HepG2 (cell line): ENCODE data around the gene OOSP1. TPM values are rescaled to one million over a fixed set of nuclear protein-coding genes. Genes with fewer than 3 reads are reported as not detected.
"Not testable (repeated sequence)": the region's sequence is repeated elsewhere in the genome, so short reads cannot be mapped to it uniquely, and the experiment has no call there.

Experiments used
- ATAC-seq: fragments of 200-7000 bp; cut with Tn5 transposase; 3 replicates; pipeline ENCODE4 v1.9.1; 2020; ENCODE audit warnings: mild to moderate bottlenecking, moderate library complexity
- BruUV-seq: library from RNA; stranded (reverse); fragments of 400-500 nt; replicated peaks from 2 replicates; lab custom pipeline; 2021; lab: Mats Ljungman, UMichigan
- CTCF ChIA-PET: fragments of 300-600 bp; formaldehyde crosslinking; extraction: SDS; loops from one replicate; lab custom pipeline; 2021; ENCODE audit warnings: low total read pairs, inconsistent platforms, low intra/inter-chr PET ratio; lab: Yijun Ruan, JAX
- POLR2A ChIA-PET: fragments of 350-600 bp; sonication (Branson Sonifier 250); formaldehyde crosslinking; loops from one replicate; lab custom pipeline; 2020; ENCODE audit warnings: antibody characterized with exemption, inconsistent platforms; lab: Yijun Ruan, JAX
- DNase-seq: peaks from one replicate; pipeline ENCODE4 v3.0.0-alpha.2; 2015; ENCODE audit warnings: low spot score
- FAIRE-seq: peaks from 3 replicates; lab custom pipeline; 2011; peaks lifted over from hg19 to GRCh38; lab: Jason Lieb, UNC
- H2AFZ ChIP-seq: one replicate; pipeline ENCODE4 v1.6.1; 2011; ENCODE audit warnings: low read length, inconsistent platforms
- H3K27ac ChIP-seq: fragments of 300-600 bp; 3 replicates; pipeline ENCODE4 v1.8.0; 2011; ENCODE audit warnings: mixed run types, mild to moderate bottlenecking, mixed read lengths, low read length, inconsistent platforms; ENCODE audit not compliant: insufficient read depth; ENCODE audit errors: extremely low read length
- H3K27me3 ChIP-seq, 2 experiments: fragments of 200-600 bp in 1 of 2; 2 replicates in 1 of 2; 3 replicates in 1 of 2; pipeline versions ENCODE4 v1.6.0 to v1.8.0; 2011; ENCODE audit warnings: low read length in 2 of 2, mild to moderate bottlenecking in 2 of 2, moderate library complexity in 2 of 2, inconsistent platforms in 1 of 2; ENCODE audit not compliant: insufficient read depth in 2 of 2, control insufficient read depth in 1 of 2
- H3K36me3 ChIP-seq, 2 experiments: fragments of 200-600 bp in 1 of 2; replicated peaks in 1 of 2; 2 replicates in 1 of 2; 3 replicates in 1 of 2; pipeline versions ENCODE4 v1.5.1 to v1.8.0; 2011; ENCODE audit warnings: low read length in 2 of 2, inconsistent platforms in 1 of 2; ENCODE audit not compliant: insufficient read depth in 2 of 2, control insufficient read depth in 1 of 2
- H3K4me1 ChIP-seq: 2 replicates; pipeline ENCODE4 v1.5.1; 2012; ENCODE audit warnings: low read length, inconsistent platforms; ENCODE audit not compliant: insufficient read depth
- H3K4me2 ChIP-seq: 2 replicates; pipeline ENCODE4 v1.6.0; 2011; ENCODE audit warnings: low read depth, low read length, inconsistent platforms
- H3K4me3 ChIP-seq, 3 experiments: fragments of 200-600 bp in 1 of 3; sonication (generic), shearing (Covaris generic) in 1 of 3; replicated peaks in 1 of 3; 2 replicates each; pipeline ENCODE4 v1.5.1; 2011 to 2016; ENCODE audit warnings: low read length in 3 of 3, inconsistent platforms in 2 of 3, low read depth in 2 of 3, mild to moderate bottlenecking in 2 of 3, control low read depth in 1 of 3, mixed read lengths in 1 of 3; ENCODE audit not compliant: insufficient read depth in 1 of 3
- H3K79me2 ChIP-seq: one replicate; pipeline ENCODE4 v1.6.1; 2011; ENCODE audit warnings: low read length, inconsistent platforms; ENCODE audit not compliant: insufficient read depth
- H3K9ac ChIP-seq: 2 replicates; pipeline ENCODE4 v1.6.0; 2011; ENCODE audit warnings: mild to moderate bottlenecking, low read depth, low read length, inconsistent platforms; ENCODE audit not compliant: insufficient read depth
- H3K9me3 ChIP-seq: 2 replicates; pipeline ENCODE4 v1.5.1; 2012; ENCODE audit warnings: mild to moderate bottlenecking, low read length
- H4K20me1 ChIP-seq: 2 replicates; pipeline ENCODE4 v1.6.0; 2011; ENCODE audit warnings: inconsistent platforms, mild to moderate bottlenecking, low read length, moderate library complexity; ENCODE audit not compliant: insufficient read depth
- CREB1 ChIP-seq, 2 experiments: fragments of 450-650 bp in 1 of 2; IDR thresholded peaks; 2 replicates each; pipeline ENCODE4 v1.6.1; 2016 to 2017; ENCODE audit warnings: control low read depth in 1 of 2, mild to moderate bottlenecking in 1 of 2, missing compliant biosample characterization in 1 of 2, missing genetic modification characterization in 1 of 2
- FOXP4 ChIP-seq: sonication (generic); formaldehyde crosslinking; IDR thresholded peaks from 2 replicates; pipeline ENCODE4 v1.4.0; 2020; ENCODE audit warnings: missing genetic modification reagents
- GMEB2 ChIP-seq: IDR thresholded peaks from 2 replicates; pipeline ENCODE4 v1.6.1; 2016; ENCODE audit warnings: missing biosample characterization, missing genetic modification reagents, low read depth
- NCOA1 ChIP-seq: sonication (generic); formaldehyde crosslinking; IDR thresholded peaks from 2 replicates; pipeline ENCODE4 v1.9.0; 2021; ENCODE audit warnings: missing genetic modification reagents
- NFIC ChIP-seq: IDR thresholded peaks from 2 replicates; pipeline ENCODE4 v1.6.1; 2012; ENCODE audit warnings: mild to moderate bottlenecking, low read length, inconsistent platforms
- PLSCR1 ChIP-seq: sonication (generic); formaldehyde crosslinking; IDR thresholded peaks from 2 replicates; pipeline ENCODE4 v1.5.0; 2020; ENCODE audit warnings: missing genetic modification reagents, mild to moderate bottlenecking, borderline replicate concordance
- POGZ ChIP-seq: sonication (generic); formaldehyde crosslinking; IDR thresholded peaks from 2 replicates; pipeline ENCODE4 v1.4.0; 2020; ENCODE audit warnings: mild to moderate bottlenecking, missing genetic modification reagents
- ZNF367 ChIP-seq: sonication (generic); formaldehyde crosslinking; IDR thresholded peaks from 2 replicates; pipeline ENCODE4 v1.4.0; 2020; ENCODE audit warnings: missing genetic modification reagents, borderline replicate concordance
- WGBS: methylation state at CpG from one replicate; pipeline ENCODE4 v1.1.6; 2017; ENCODE audit warnings: low lambda C conversion rate; 5-methylcytosine and 5-hydroxymethylcytosine counted together
- in situ Hi-C: cut with HindIII; loops from 2 replicates; pipeline ENCODE4 v1.10.0; 2017; ENCODE audit warnings: low pct_unique_long_range_greater_than_20kb; ENCODE audit not compliant: extremely low pct_ligation_motif_present
- intact Hi-C: fragments of 100-400 bp; cut with micrococcal nuclease; formaldehyde crosslinking; loops from one replicate; pipeline ENCODE4 v1.10.0; 2022; ENCODE audit not compliant: unreplicated experiment
- polyA plus RNA-seq, 8 experiments: library from polyadenylated mRNA; depleted of rRNA in 3 of 8; stranded (reverse) in 7 of 8; unstranded in 1 of 8; fragments of >200 nt; fragmentation: Illumina TruSeq in 4 of 8; extraction: Trizol in 4 of 8; gene quantifications; 2 replicates each; pipeline versions ENCODE4 v1.2.1 to v1.2.3, GENCODE V29; 2011 to 2016; ENCODE audit warnings: low read depth in 4 of 8, missing spikeins in 1 of 8, mixed read lengths in 1 of 8; ENCODE audit not compliant: insufficient read depth in 1 of 8
- total RNA-seq, 5 experiments: library from RNA; depleted of rRNA; stranded (reverse); fragments of >200 nt; fragmentation: Illumina TruSeq; extraction: Trizol; gene quantifications; 2 replicates each; pipeline ENCODE4 v1.2.3, GENCODE V29; 2016; ENCODE audit warnings: low read depth in 1 of 5

The OOSP1 gene
- total and polyA plus RNA-seq, 2 of the 13 experiments (the other 11 are each of a cell fraction or from before 2014, with no cell fraction given), result not detected

- ATAC-seq (no peak), FAIRE-seq (no peak), DNase-seq (no peak)
- Histone ChIP-seq H2AFZ (no peak overlapping the region), H3K4me1 (no peaks in the 10 kb centered on the region), H3K4me3 (no peak overlapping the region), H4K20me1 (no peaks in the 10 kb centered on the region), H3K27me3 (no peaks in the 10 kb centered on the region), H3K9me3 (no peaks in the 10 kb centered on the region), H3K4me2 (no peak overlapping the region), H3K9ac (no peak overlapping the region), H3K27ac (no peak overlapping the region), H3K79me2 (no peaks in the 10 kb centered on the region), H3K36me3 (no peaks in the 10 kb centered on the region)
- WGBS, result 3% methylated on average over 1 of the region's 1 CpG
- POLR2A ChIA-PET, result no interaction called here
- BruUV-seq, result no TSS peak
- intact Hi-C loops, result no loop called here
- in situ Hi-C loops, result no loop called here
- CTCF ChIA-PET, result no interaction called here
- TF ChIP-seq POGZ, result no peak
- no peak for TF ChIP-seq NCOA1 (CRISPR knock-in tag)
- TF ChIP-seq FOXP4 (CRISPR knock-in tag), result no peak
- no peak for TF ChIP-seq GMEB2
- TF ChIP-seq ZNF367, result no peak
- TF ChIP-seq PLSCR1, result no peak
- TF ChIP-seq NFIC, result no peak
- no peak for TF ChIP-seq CREB1 (IDR thresholded peaks at IDR 0.05)
- TF ChIP-seq CREB1 (CRISPR knock-in tag; IDR thresholded peaks at IDR 0.05), result no peak
Observed at GRCh38 chr11:59901306-59901705, 36.9 kb upstream of the OOSP1 start.

GRCh38 chr11:59903569-59903968 is 34.7 kb upstream of the OOSP1 start:
- in situ Hi-C loops, POLR2A ChIA-PET, ATAC-seq, H3K27ac ChIP-seq, H3K4me3 ChIP-seq, H2AFZ ChIP-seq, H3K9me3 ChIP-seq, DNase-seq, H3K36me3 ChIP-seq, H3K79me2 ChIP-seq, H3K27me3 ChIP-seq, H4K20me1 ChIP-seq, FAIRE-seq, H3K9ac ChIP-seq, intact Hi-C loops, CTCF ChIA-PET, H3K4me1 ChIP-seq, BruUV-seq, H3K4me2 ChIP-seq: not testable (repeated sequence)
- WGBS, result 42% methylated on average over 2 of the region's 2 CpGs
